Liver (tissue), 9 donors: ENCODE measurements around the gene CXCR3. TPM values are rescaled to one million over a fixed set of nuclear protein-coding genes. Genes with fewer than 3 reads are reported as not detected.

Experiments used
- DNase-seq: peaks from one replicate; pipeline ENCODE4 v3.0.0-alpha.2; 2017; ENCODE audit warnings: low spot score
- H3K27ac ChIP-seq, 2 donors: one replicate each; pipeline ENCODE4 v1.7.0; 2013; ENCODE audit warnings: inconsistent platforms in 2 of 2, low read length in 2 of 2, control low read depth in 1 of 2, low read depth in 1 of 2, mild to moderate bottlenecking in 1 of 2
- H3K27me3 ChIP-seq, 4 donors: one replicate each; pipeline versions ENCODE4 v1.6.1 to v1.7.0; 2013; ENCODE audit warnings: low read length in 3 of 4, inconsistent platforms in 1 of 4, mild to moderate bottlenecking in 1 of 4, moderate library complexity in 1 of 4; ENCODE audit not compliant: control insufficient read depth in 4 of 4, insufficient read depth in 4 of 4
- H3K36me3 ChIP-seq, 4 donors: one replicate each; pipeline versions ENCODE4 v1.6.1 to v1.7.0; 2013; ENCODE audit warnings: low read length in 3 of 4, mild to moderate bottlenecking in 3 of 4, low read depth in 1 of 4, moderate library complexity in 1 of 4; ENCODE audit not compliant: control insufficient read depth in 4 of 4, insufficient read depth in 3 of 4
- H3K4me1 ChIP-seq, 4 donors: one replicate each; pipeline versions ENCODE4 v1.6.1 to v1.7.0; 2013; ENCODE audit warnings: low read length in 3 of 4, mild to moderate bottlenecking in 3 of 4, moderate library complexity in 1 of 4; ENCODE audit not compliant: control insufficient read depth in 4 of 4, insufficient read depth in 4 of 4
- H3K4me3 ChIP-seq, 3 donors: one replicate each; pipeline versions ENCODE4 v1.6.1 to v1.7.0; 2013; ENCODE audit warnings: low read length in 3 of 3, control low read depth in 1 of 3, low read depth in 1 of 3, mild to moderate bottlenecking in 1 of 3
- H3K9ac ChIP-seq, 2 donors: one replicate each; pipeline ENCODE4 v1.7.0; 2013; ENCODE audit warnings: low read length in 2 of 2, mild to moderate bottlenecking in 2 of 2, moderate library complexity in 2 of 2, control low read depth in 1 of 2, low read depth in 1 of 2
- H3K9me3 ChIP-seq, 4 donors: one replicate each; pipeline versions ENCODE4 v1.6.1 to v1.7.0; 2013; ENCODE audit warnings: low read length in 3 of 4; ENCODE audit not compliant: control insufficient read depth in 4 of 4
- ATF3 ChIP-seq: IDR thresholded peaks from 2 replicates; pipeline ENCODE4 v1.6.1; 2016; ENCODE audit warnings: antibody characterized with exemption
- CTCF ChIP-seq: fragments of 150-350 bp; IDR thresholded peaks from 2 replicates; pipeline ENCODE4 v1.5.1; 2017; ENCODE audit warnings: improper control_type of control experiment, low read depth, low read length; ENCODE audit not compliant: missing input control
- EGR1 ChIP-seq, 2 donors: IDR thresholded peaks; 2 replicates each; pipeline ENCODE4 v1.6.1; 2016 to 2018; ENCODE audit warnings: antibody characterized with exemption in 2 of 2, low read depth in 2 of 2
- FOXA1 ChIP-seq: IDR thresholded peaks from 2 replicates; pipeline ENCODE4 v1.6.1; 2016; ENCODE audit warnings: antibody characterized with exemption
- FOXA2 ChIP-seq: IDR thresholded peaks from 2 replicates; pipeline ENCODE4 v1.6.1; 2016; ENCODE audit warnings: antibody characterized with exemption
- GABPA ChIP-seq, 2 donors: IDR thresholded peaks in 1 of 2; conservative IDR thresholded peaks in 1 of 2; 2 replicates each; pipeline ENCODE4 v1.6.1; 2016; ENCODE audit warnings: antibody characterized with exemption in 2 of 2, mild to moderate bottlenecking in 1 of 2, moderate library complexity in 1 of 2
- HNF4A ChIP-seq, 2 donors: conservative IDR thresholded peaks; 2 replicates each; pipeline ENCODE4 v1.6.1; 2016; ENCODE audit warnings: antibody characterized with exemption in 2 of 2, mild to moderate bottlenecking in 2 of 2
- HNF4G ChIP-seq: IDR thresholded peaks from 2 replicates; pipeline ENCODE4 v1.6.1; 2016; ENCODE audit warnings: antibody characterized with exemption
- JUND ChIP-seq, 2 donors: IDR thresholded peaks; 2 replicates each; pipeline ENCODE4 v1.6.1; 2016; ENCODE audit warnings: antibody characterized with exemption in 2 of 2
- MAX ChIP-seq: IDR thresholded peaks from 2 replicates; pipeline ENCODE4 v1.6.1; 2016; ENCODE audit warnings: antibody characterized with exemption
- NR2F2 ChIP-seq: IDR thresholded peaks from 2 replicates; pipeline ENCODE4 v1.6.1; 2016; ENCODE audit warnings: antibody characterized with exemption
- RAD21 ChIP-seq, 2 donors: IDR thresholded peaks; 2 replicates each; pipeline ENCODE4 v1.6.1; 2016; ENCODE audit warnings: antibody characterized with exemption in 2 of 2, mild to moderate bottlenecking in 2 of 2
- REST ChIP-seq: IDR thresholded peaks from 2 replicates; pipeline ENCODE4 v1.6.1; 2016; ENCODE audit warnings: antibody characterized with exemption, mild to moderate bottlenecking
- RXRA ChIP-seq, 2 donors: IDR thresholded peaks; 2 replicates each; pipeline ENCODE4 v1.6.1; 2017 to 2018; ENCODE audit warnings: antibody characterized with exemption in 2 of 2, mild to moderate bottlenecking in 1 of 2
- SP1 ChIP-seq: IDR thresholded peaks from 2 replicates; pipeline ENCODE4 v1.6.1; 2018; ENCODE audit warnings: antibody characterized with exemption, mild to moderate bottlenecking
- TAF1 ChIP-seq: conservative IDR thresholded peaks from 2 replicates; pipeline ENCODE4 v1.6.1; 2016; ENCODE audit warnings: antibody characterized with exemption, mild to moderate bottlenecking
- YY1 ChIP-seq: IDR thresholded peaks from 2 replicates; pipeline ENCODE4 v1.6.1; 2016; ENCODE audit warnings: antibody characterized with exemption, mild to moderate bottlenecking
- ZBTB33 ChIP-seq: IDR thresholded peaks from 2 replicates; pipeline ENCODE4 v1.6.1; 2016; ENCODE audit warnings: antibody characterized with exemption
- WGBS: extraction: QIAGEN DNeasy Blood & Tissue Kit; methylation state at CpG from one replicate; pipeline ENCODE4 v1.1.7; 2013; 5-methylcytosine and 5-hydroxymethylcytosine counted together
- polyA plus RNA-seq, 2 donors: library from polyadenylated mRNA; stranded (reverse) in 1 of 2; unstranded in 1 of 2; fragments of 200-250 nt in 1 of 2; fragments of >200 nt in 1 of 2; fragmentation: Nextera tagmentation in 1 of 2; extraction: Ambion mirVana in 1 of 2; gene quantifications; one replicate each; pipeline versions ENCODE4 v1.2.1 to v1.2.3, GENCODE V29; 2013 to 2015
- total RNA-seq, 2 donors: library from RNA; depleted of rRNA; stranded (reverse); fragments of >200 nt; gene quantifications; one replicate each; pipeline ENCODE4 v1.2.3, GENCODE V29; 2014
- donor health status: healthy.
- donor health status: healthy.
- donor health status: healthy.
- donor health status: healthy.
- donor health status: healthy.

Gene CXCR3
- total and polyA plus RNA-seq, 4 donors = 0.25 to 0.27 (median 0.25) TPM; not detected in 1

GRCh38 chrX:71659342-71659741 is 41.0 kb upstream of the CXCR3 start:
- TF ChIP-seq HNF4A (conservative IDR thresholded peaks at IDR 0.05) (no peak), MAX (no peak), RAD21 (IDR thresholded peaks at IDR 0.05) (no peak), HNF4G (no peak), EGR1 (IDR thresholded peaks at IDR 0.05; ENCODE audit: low read depth in 2 of 2) (peak in 1 of 2 donors; percentile 40)
- Histone ChIP-seq H3K27ac (no peak overlapping the region), H3K4me1 (no peaks in the 10 kb centered on the region), H3K9ac (no peak overlapping the region), H3K4me3 (no peak overlapping the region), H3K9me3 (no peaks in the 10 kb centered on the region), H3K27me3 (no peaks in the 10 kb centered on the region), H3K36me3 (no peaks in the 10 kb centered on the region)
- no peak for DNase-seq
- WGBS = 43% methylated on average over 3 of the region's 3 CpGs

GRCh38 chrX:71657267-71657666 is 39.0 kb upstream of the CXCR3 start:
- Histone ChIP-seq H3K36me3 (no peaks in the 10 kb centered on the region), H3K9ac (no peak overlapping the region), H3K9me3 (no peaks in the 10 kb centered on the region), H3K27ac (no peak overlapping the region), H3K4me3 (no peak overlapping the region), H3K4me1 (no peaks in the 10 kb centered on the region), H3K27me3 (no peaks in the 10 kb centered on the region)
- TF ChIP-seq JUND (IDR thresholded peaks at IDR 0.05) = no peak
- no peak for TF ChIP-seq REST
- no peak for TF ChIP-seq SP1
- no peak for TF ChIP-seq ATF3
- no peak for TF ChIP-seq MAX
- TF ChIP-seq EGR1 (IDR thresholded peaks at IDR 0.05; ENCODE audit: low read depth in 2 of 2) = no peak
- TF ChIP-seq TAF1 = no peak
- TF ChIP-seq FOXA1 = no peak
- no peak for TF ChIP-seq NR2F2
- TF ChIP-seq CTCF = no peak
- TF ChIP-seq FOXA2 = no peak
- TF ChIP-seq YY1 = no peak
- TF ChIP-seq GABPA (IDR thresholded peaks at IDR 0.05 in 1 of 2, conservative IDR thresholded peaks at IDR 0.05 in 1 of 2) = no peak
- no peak for TF ChIP-seq HNF4A (conservative IDR thresholded peaks at IDR 0.05)
- no peak for TF ChIP-seq RXRA (IDR thresholded peaks at IDR 0.05)
- no peak for TF ChIP-seq HNF4G
- TF ChIP-seq ZBTB33 = no peak
- no peak for TF ChIP-seq RAD21 (IDR thresholded peaks at IDR 0.05)
- WGBS = 93% methylated on average over 4 of the region's 4 CpGs
- DNase-seq = no peak
